CD4-positive, alpha-beta T cell treated with Interferon alpha-2 for 1 hour (primary cell): ENCODE data around the gene ATP5F1B.
"Not testable (repeated sequence)": the region's sequence is repeated elsewhere in the genome, so short reads cannot be mapped to it uniquely, and the experiment has no call there.

Source experiments
- DNase-seq, 2 donors: peaks; one replicate each; pipeline ENCODE4 v3.0.0-alpha.2; 2020 to 2022

Gene ATP5F1B

DNA sequence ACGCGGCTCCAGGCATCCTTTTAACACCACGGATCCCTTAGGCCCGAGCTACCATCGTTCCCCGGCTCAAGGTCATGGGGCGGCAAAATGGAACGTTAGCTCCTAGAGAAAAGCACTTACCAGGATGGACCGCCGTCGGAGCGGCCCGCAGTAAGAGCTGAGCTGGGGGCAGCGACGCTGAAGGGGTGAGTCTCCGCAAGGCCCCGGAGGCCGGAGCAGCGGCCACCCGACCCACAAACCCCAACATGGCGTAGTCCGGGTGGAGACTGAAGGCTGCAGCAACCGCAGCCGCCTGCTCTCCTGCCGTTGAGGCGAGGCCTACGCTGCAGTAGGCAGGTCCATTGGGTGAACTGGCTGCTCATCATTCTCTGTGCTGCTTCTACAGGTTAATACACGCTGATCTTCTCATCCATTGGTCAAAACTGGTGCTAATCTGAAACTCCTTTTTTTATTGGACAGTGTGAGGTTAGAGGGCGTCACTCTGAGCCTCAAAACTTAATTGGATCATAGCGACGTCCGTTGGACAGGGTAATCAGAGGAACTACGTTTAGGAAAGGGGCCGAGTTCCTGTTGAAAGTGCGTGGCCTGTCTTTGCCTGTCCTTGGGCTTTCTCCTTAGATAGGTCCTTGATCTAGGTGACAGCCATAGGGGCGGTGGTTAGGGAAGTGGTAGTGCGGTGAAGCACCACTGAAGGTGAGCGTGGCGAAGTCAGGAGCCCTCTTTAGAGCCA lies at the start of gene ATP5F1B:
Gene ATP5F1B, minus strand, starts transcription at position 268 of the 730 bp plus-strand sequence. Its CDS starts 21 bp downstream, at position 247.
- DNase-seq: peak; percentile 96 to 97

DNA sequence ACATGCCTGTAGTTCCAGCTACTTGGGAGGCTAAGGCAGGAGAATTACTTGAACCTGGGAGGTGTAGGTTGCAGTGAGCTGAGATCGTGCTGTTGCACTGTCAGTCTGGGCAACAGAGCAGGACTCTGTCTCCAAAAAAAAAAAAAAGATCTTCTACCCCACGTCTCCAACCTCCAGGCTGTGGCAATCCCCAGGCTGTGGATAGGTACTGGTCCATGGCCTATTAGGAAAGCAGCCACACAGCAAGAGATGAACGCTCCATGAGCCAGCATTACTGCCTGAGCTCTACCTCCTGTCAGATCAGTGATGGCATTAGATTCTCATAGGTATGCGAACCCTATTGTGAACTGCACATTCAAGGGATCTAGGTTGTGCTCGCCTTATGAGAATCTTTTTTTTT lies 48.4 kb upstream of the ATP5F1B start:
- DNase-seq: no peak

GRCh38 chr12:56688846-56689109 lies 43.0 kb upstream of the ATP5F1B start:
- DNase-seq: no peak

GRCh38 chr12:56688129-56688845 lies 42.5 kb upstream of the ATP5F1B start, which contains the start of gene PTGES3:
TSS of gene PTGES3 (minus strand) at chr12:56688284. CDS start at chr12:56687999, 285 bp downstream.
- peak; percentile 98 for DNase-seq

DNA sequence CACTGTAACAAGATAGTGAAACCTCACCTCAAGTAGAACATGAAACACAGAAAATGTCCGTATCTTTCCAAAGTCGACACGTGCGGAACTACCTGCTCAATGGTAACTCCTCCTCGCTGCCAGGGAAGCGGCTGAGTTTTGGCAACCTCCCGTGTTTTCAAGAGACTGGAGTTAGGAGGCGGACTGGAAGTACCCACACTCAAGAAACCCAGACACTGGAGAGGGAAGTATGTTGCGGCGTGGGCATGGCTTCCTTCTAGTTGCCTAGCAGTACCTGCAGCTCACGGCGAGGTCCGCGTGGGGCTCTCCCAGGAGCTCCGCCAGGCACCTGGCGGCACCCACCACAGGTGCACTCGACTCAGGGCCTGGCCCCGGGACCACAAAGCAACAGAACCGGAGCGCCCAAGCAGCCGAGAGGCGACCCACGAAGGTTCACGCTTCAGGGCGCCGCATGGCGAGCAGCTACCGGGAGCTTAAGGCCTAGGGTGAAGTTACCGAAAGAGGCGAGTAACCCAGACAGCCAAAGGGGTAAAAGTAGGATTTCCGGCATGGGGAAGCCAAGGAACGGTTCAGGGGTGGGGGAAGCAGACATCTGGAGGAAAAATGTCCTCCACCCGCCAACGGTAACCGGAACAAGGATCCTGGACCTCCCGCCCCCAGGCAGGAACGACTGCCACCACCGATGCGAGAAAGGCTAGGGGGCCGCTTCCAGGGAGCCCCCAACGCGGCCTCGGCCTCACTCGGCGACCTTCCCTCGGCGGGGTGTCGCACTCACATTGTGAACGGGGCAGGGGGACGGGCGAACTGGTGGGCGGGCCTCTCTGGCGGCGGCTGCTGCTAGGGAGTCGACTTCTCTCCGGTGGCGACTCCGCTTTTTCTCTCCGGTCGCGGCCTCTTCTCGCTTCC lies 41.7 kb upstream of the ATP5F1B start:
- DNase-seq: peak; percentile 61 to 70

DNA sequence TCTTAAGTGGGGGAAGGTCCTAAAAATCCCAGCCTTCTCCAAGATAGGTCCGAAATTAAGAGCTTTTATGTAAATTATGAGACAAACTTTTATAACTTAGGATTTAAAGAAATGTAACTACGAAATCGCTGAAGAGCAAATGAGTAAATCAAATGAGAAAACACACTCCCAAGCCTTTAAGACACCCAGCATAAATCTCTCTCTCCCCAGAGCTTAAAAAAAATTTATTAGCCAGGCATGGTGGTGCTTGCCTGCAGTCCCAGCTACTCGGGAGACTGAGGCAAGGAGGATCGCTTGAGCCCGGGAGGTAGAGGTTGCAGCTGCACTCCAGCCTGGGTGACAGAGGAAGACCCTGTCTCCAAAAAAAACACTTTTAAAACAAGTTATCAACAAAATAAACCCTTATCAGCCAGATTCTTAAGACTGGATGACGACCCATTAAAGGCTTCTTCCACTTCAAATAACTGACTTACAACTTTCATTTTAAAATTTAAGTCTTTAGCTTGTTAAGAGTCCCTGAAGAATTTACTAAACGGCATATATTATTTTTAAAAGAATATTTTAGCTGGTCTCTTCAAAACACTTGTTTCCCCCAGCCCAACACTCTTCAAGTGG lies 39.1 kb upstream of the ATP5F1B start:
- DNase-seq: peak in 1 of 2 donors; percentile 28

GRCh38 chr12:56682323-56682722 lies 36.5 kb upstream of the ATP5F1B start:
- no peak for DNase-seq

DNA sequence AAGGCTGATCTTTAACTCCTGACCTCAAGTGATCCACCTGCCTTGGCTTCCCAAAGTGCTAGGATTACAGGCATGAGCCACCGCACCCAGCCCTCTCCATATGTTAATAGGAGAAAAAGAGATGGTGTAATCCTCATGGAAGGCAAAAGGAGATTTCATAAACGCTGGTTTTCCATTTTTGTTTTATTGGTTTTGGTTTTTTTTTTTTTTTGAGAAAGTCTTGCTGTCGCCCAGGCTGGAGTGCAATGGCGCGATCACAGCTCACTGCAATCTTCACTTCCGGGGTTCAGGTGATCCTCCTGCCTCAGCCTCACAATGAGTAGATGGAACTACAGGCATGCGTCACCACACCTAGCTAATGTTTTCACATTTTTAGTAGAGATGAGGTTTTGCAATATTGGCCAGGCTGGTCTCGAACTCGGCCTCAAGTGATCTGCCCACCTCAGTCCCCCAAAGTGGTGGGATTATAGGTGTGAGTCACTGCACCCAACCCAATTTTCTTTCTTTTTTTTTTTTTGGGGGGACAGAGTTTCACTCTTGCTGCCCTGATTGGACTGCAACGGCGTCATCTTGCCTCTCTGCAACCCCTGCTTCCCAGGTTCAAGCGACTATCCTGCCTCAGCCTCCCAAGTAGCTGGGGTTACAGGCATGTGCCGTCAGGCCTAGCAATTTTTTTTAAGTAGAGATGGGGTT lies 34.2 kb upstream of the ATP5F1B start:
- peak in 1 of 2 donors; percentile 33 for DNase-seq

- DNase-seq: no peak
Observed at GRCh38 chr12:56678852-56679251, 33.1 kb upstream of the ATP5F1B start.

- no peak for DNase-seq
Observed at GRCh38 chr12:56677680-56678079, 31.9 kb upstream of the ATP5F1B start.

DNA sequence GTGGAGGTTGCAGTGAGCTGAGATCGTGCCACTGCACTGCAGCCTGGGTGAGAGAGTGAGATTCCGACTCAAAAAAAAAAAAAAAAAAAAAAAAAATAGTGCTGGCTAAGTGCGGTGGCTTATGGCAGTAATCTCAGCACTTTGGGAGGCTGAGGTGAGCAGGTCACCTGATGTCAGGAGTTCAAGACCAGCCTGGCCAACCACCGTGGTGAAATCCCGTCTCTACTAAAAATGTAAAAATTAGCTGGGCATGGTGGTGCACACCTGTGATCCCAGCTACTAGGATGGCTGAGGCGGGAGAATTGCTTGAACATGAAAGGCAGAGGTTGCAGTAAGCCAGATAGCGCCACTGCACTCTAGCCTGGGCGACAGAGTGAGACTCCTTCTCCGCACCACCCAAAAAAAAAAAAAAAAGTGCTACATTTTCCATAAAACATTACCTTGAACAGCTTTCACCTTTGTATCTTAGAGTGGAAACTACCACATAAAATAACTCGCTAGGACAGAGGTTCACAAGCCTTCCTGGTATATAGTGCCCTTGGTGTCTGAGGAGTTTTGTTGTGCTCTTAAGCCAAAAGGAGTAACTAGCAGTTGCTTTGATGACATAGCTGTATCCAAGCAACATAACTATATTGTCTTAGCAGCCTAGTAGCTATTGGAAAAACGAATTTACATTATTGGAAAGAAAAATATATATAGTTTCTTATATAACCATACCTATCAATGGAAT lies 31.2 kb upstream of the ATP5F1B start:
- peak in 1 of 2 donors; percentile 31 for DNase-seq

- no peak for DNase-seq
Observed at GRCh38 chr12:56671608-56672007, 25.8 kb upstream of the ATP5F1B start.

DNA sequence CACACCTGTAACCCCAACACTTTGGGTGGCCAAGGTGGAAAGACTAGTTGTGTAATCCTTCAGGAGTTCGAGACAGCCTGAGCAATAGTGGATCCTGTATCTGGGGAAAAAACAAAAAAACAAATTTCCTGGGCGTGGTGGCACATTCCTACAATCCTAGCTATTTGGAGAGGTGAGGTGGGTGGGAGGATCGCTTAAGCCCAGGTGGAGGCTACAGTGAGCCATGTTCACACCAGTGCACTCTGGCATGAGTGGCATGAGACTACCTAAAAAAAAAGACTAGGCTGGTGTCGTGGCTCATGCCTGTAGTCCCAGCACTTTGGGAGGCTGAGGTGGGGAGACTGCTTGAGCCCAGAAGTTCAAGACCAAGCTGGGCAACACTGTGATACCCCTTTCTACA lies 25.1 kb upstream of the ATP5F1B start:
- no peak for DNase-seq

GRCh38 chr12:56668197-56668457 lies 22.3 kb upstream of the ATP5F1B start:
- DNase-seq: no peak

GRCh38 chr12:56661979-56662638 lies 16.3 kb upstream of the ATP5F1B start:
- DNase-seq: no peak

- DNase-seq: no peak
Observed at GRCh38 chr12:56661560-56661959, 15.8 kb upstream of the ATP5F1B start.

DNA sequence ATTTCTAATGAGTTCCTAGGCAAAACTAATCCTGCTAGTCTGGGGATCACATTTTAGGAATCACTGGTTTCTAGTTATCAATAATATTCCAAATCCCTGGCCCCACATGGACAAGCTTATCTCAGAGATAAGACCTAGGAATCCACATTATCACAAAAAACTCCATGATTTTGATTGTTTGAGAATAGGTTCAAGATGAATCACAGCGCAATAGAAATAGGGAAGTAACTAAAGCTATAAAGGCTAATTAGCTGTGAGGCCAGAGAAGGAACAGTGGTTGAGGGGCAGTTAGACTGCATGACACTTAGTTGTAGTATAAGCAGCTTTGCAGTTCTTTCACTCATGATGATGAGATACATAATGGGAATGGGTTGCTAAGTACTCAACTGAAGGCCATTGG lies 13.1 kb upstream of the ATP5F1B start:
- DNase-seq: no peak

DNA sequence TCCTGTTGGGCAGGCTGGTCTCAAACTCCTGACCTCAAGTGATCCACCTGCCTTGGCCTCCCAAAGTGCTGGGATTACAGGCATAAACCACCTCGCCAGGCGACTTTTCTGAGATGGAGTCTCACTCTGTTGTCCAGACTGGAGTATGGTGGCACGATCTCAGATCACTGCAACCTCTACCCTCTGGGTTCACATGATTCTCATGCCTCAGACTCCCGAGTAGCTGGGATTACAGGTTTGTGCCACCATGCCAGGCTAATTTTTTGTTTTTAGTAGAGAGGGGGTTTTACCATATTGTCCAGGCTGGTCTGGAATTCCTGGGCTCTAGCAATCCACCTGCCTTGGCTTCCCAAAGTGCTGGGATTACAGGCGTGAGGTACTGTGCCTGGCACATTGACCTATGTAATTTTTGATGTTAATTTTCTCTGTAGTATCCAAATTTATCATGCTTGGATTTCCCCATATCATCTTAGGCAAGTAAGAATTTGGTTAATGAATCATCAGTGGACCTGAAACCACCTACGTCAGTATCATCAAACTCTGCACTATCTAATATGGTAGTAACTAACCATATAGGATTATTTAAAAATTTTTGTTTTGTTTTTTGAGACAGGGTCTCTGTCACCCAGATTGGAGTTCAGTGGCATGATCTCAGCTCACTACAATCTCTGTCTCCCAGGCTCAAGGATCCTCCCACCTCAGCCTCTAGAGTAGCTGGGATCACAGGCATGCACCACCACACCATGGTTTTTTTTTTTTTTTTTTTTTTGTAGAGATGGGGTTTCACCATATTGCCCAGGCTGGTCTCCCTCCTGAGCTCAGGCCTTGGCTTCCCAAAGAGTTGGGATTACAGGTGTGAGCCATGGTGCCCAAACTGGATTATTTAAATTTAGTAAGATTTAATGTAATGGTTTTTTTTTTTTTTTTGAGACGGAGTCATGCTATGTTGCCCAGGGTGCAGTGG lies 11.9 kb upstream of the ATP5F1B start:
- no peak for DNase-seq

DNA sequence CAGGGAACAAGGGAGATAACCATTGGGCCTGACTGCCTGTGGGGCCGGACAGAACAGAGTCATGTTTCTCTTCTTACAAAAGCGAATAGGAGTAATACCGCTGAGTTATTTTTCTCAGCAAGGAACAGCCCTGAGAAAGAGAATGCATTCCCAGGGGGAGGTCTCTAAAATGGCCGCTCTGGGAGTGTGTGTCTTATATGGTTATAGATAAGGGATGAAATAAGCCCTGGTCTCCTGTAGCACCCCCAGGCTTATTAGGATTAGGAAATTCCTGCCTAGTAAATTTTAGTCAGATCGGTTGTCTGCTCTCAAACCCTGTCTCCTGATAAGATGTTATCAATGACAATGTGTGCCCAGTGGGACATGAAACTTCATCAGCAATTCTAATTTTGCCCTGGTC lies 8.0 kb upstream of the ATP5F1B start:
- not testable (repeated sequence) for DNase-seq

GRCh38 chr12:56648023-56648422 lies 2.2 kb upstream of the ATP5F1B start:
- DNase-seq: not testable (repeated sequence)
